DOHH2 (cell line): ENCODE data around the gene P3H1.

Experiments used
- EZH2phosphoT487 ChIP-seq: fragments of 200-600 bp; sonication (generic); IDR thresholded peaks from 2 replicates; pipeline ENCODE4 v1.6.1; 2017; ENCODE audit warnings: borderline replicate concordance, mild to moderate bottlenecking, antibody characterized with exemption, low read length, moderate library complexity, mixed read lengths
- TF ChIP-seq, protein P1 (sequence below): fragments of 200-600 bp; sonication (generic); IDR thresholded peaks from one replicate; pipeline ENCODE4 v1.5.1; 2014; ENCODE audit warnings: antibody characterized with exemption, mild to moderate bottlenecking, low read depth, low read length; ENCODE audit not compliant: poor library complexity, severe bottlenecking

DNA sequence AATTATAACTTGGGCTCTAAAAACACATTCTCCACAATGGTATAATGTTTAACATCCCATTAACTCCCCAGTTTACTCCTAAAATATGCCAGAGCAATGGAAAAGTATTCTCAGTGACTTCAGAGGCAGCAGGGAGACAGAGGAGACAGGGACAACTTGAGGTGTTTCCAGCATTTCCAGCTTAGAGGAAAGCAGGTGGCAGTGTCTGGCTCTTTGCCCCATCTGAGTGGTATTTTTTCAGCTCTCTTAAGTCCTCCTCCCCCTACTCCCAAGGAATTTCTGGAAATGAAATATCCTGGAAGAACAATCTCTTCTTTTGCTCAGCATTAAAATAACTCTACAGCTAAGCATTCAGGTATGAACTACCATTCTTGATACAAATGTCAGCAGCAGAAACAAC, 39.3 kb upstream of the P3H1 start:
- TF ChIP-seq, protein P1, sequence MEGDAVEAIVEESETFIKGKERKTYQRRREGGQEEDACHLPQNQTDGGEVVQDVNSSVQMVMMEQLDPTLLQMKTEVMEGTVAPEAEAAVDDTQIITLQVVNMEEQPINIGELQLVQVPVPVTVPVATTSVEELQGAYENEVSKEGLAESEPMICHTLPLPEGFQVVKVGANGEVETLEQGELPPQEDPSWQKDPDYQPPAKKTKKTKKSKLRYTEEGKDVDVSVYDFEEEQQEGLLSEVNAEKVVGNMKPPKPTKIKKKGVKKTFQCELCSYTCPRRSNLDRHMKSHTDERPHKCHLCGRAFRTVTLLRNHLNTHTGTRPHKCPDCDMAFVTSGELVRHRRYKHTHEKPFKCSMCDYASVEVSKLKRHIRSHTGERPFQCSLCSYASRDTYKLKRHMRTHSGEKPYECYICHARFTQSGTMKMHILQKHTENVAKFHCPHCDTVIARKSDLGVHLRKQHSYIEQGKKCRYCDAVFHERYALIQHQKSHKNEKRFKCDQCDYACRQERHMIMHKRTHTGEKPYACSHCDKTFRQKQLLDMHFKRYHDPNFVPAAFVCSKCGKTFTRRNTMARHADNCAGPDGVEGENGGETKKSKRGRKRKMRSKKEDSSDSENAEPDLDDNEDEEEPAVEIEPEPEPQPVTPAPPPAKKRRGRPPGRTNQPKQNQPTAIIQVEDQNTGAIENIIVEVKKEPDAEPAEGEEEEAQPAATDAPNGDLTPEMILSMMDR: no peak
- TF ChIP-seq EZH2phosphoT487: no peak
